Choroid plexus epithelial cell (primary cell): ENCODE data around the gene CTIF.
A peak's percentile ranks its signal among the peaks of the same experiment; 100 is the strongest.

Source experiments
- DNase-seq: peaks from one replicate; pipeline ENCODE4 v3.0.0-alpha.2; 2010; ENCODE audit warnings: low read depth
- H3K4me3 ChIP-seq: 2 replicates; pipeline ENCODE4 v1.5.1; 2011; ENCODE audit warnings: low read depth, mild to moderate bottlenecking, control low read depth, low read length, moderate library complexity
- CTCF ChIP-seq: conservative IDR thresholded peaks from 2 replicates; pipeline ENCODE4 v1.5.1; 2011; ENCODE audit warnings: low read depth, mild to moderate bottlenecking, control low read depth, inconsistent platforms, low read length, moderate library complexity

The CTIF gene

GRCh38 chr18:48741866-48742265 lies 203.0 kb downstream of the CTIF start:
- no peak overlapping the region for H3K4me3 ChIP-seq
- no peak for DNase-seq
- TF ChIP-seq CTCF, result no peak

GRCh38 chr18:48742304-48742703 lies 203.5 kb downstream of the CTIF start:
- no peak overlapping the region for H3K4me3 ChIP-seq
- DNase-seq, result no peak
- TF ChIP-seq CTCF, result no peak

GRCh38 chr18:48742706-48743475 lies 204.1 kb downstream of the CTIF start:
- TF ChIP-seq CTCF, result no peak
- peak; percentile 55 for DNase-seq
- no peak overlapping the region for H3K4me3 ChIP-seq

GRCh38 chr18:48743886-48744285 lies 205.1 kb downstream of the CTIF start:
- TF ChIP-seq CTCF, result no peak
- DNase-seq, result no peak

GRCh38 chr18:48745293-48745692 lies 206.5 kb downstream of the CTIF start:
- DNase-seq, result no peak
- no peak for TF ChIP-seq CTCF
- H3K4me3 ChIP-seq, result no peak overlapping the region

More at GRCh38 chr18:48743886-48744285, 205.1 kb downstream of the CTIF start:
- H3K4me3 ChIP-seq, result no peak overlapping the region

GRCh38 chr18:48749768-48750167 lies 210.9 kb downstream of the CTIF start:
- peak; percentile 50 for DNase-seq
- TF ChIP-seq CTCF, result no peak

More at GRCh38 chr18:48749768-48750167, 210.9 kb downstream of the CTIF start:
- no peak overlapping the region for H3K4me3 ChIP-seq
